ENCODE data around the gene MT2A. TPM values are rescaled to one million over a fixed set of nuclear protein-coding genes. Genes with fewer than 3 reads are reported as not detected.
A peak's percentile ranks its signal among the peaks of the same experiment; 100 is the strongest.

MT2A gene
- total RNA-seq, 1 donor, result 33.7 TPM

DNA sequence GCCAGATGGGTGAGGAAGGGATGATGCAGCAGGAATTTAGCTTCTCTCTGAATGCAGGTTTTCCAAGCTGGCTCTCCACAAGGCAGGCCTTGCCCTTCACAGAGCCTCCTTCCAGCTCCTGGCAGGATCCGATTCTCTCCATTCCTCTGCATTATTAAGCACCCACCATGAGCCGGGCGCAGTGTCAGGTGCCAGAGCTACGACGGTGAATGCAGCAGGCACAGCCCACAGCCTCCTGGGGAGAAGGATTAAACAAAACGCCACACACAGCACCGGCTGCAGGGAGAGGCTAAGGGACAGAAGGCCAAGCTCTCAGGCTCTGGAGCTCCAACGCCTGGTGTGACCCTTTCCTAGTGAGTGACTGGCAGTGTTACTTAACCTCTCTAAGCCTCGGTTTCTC lies 7.1 kb upstream of the MT2A start:
- Histone ChIP-seq H2AFZ (ENCODE audit: low read length) (peak overlapping the region; percentile 20), H3K4me1 (ENCODE audit: insufficient read depth, low read length) (peaks cover 9% of the 10 kb centered on the region), H4K20me1 (ENCODE audit: insufficient read depth, low read length) (no peaks in the 10 kb centered on the region), H3K36me3 (ENCODE audit: insufficient read depth, low read length) (no peaks in the 10 kb centered on the region), H3K79me2 (ENCODE audit: insufficient read depth, low read length) (no peaks in the 10 kb centered on the region), H3K27ac (ENCODE audit: low read depth, low read length) (no peak overlapping the region), H3K27me3 (ENCODE audit: insufficient read depth, low read length) (no peaks in the 10 kb centered on the region), H3K4me3 (ENCODE audit: insufficient read depth, low read length) (no peak overlapping the region), H3K4me2 (ENCODE audit: insufficient read depth, low read length) (no peak overlapping the region), H3K9me3 (ENCODE audit: low read depth, low read length) (no peaks in the 10 kb centered on the region)
- no peak for DNase-seq (ENCODE audit: insufficient read length, low spot score, missing footprints)
- TF ChIP-seq, protein P1, sequence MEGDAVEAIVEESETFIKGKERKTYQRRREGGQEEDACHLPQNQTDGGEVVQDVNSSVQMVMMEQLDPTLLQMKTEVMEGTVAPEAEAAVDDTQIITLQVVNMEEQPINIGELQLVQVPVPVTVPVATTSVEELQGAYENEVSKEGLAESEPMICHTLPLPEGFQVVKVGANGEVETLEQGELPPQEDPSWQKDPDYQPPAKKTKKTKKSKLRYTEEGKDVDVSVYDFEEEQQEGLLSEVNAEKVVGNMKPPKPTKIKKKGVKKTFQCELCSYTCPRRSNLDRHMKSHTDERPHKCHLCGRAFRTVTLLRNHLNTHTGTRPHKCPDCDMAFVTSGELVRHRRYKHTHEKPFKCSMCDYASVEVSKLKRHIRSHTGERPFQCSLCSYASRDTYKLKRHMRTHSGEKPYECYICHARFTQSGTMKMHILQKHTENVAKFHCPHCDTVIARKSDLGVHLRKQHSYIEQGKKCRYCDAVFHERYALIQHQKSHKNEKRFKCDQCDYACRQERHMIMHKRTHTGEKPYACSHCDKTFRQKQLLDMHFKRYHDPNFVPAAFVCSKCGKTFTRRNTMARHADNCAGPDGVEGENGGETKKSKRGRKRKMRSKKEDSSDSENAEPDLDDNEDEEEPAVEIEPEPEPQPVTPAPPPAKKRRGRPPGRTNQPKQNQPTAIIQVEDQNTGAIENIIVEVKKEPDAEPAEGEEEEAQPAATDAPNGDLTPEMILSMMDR (IDR thresholded peaks at IDR 0.05; ENCODE audit: extremely low read depth, low read depth, low read length), result no peak

DNA sequence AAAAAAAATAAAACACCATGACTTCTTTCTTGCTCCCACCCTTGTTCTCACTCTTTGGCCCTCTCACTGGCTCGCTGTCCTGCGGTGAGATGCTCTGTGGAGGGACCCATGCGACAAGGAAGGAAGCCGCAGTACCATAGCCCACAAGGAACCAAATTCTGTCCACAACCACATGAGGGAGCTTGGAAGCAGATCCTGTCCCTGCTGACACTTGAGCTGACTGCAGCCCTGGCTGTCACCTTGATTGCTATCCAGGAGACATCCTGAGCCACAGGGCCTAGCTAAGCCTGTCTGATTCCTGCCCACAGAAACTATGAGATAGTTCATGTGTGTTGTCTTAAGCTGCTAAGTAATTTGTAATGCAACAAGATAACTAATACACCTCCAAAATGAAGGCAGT lies 4.8 kb upstream of the MT2A start:
- H3K4me3 ChIP-seq (ENCODE audit: insufficient read depth, low read length), result no peak overlapping the region
- no peaks in the 10 kb centered on the region for H3K9me3 ChIP-seq (ENCODE audit: low read depth, low read length)
- peak overlapping the region; percentile 50 for H2AFZ ChIP-seq (ENCODE audit: low read length)
- H4K20me1 ChIP-seq (ENCODE audit: insufficient read depth, low read length), result no peaks in the 10 kb centered on the region
- no peaks in the 10 kb centered on the region for H3K36me3 ChIP-seq (ENCODE audit: insufficient read depth, low read length)
- peaks cover 27% of the 10 kb centered on the region for H3K4me1 ChIP-seq (ENCODE audit: insufficient read depth, low read length)
- no peaks in the 10 kb centered on the region for H3K27me3 ChIP-seq (ENCODE audit: insufficient read depth, low read length)
- H3K27ac ChIP-seq (ENCODE audit: low read depth, low read length), result no peak overlapping the region
- no peaks in the 10 kb centered on the region for H3K79me2 ChIP-seq (ENCODE audit: insufficient read depth, low read length)
- no peak for DNase-seq (ENCODE audit: insufficient read length, low spot score, missing footprints)
- no peak overlapping the region for H3K4me2 ChIP-seq (ENCODE audit: insufficient read depth, low read length)
- TF ChIP-seq, protein P1 (IDR thresholded peaks at IDR 0.05; ENCODE audit: extremely low read depth, low read depth, low read length), result peak; percentile 45

DNA sequence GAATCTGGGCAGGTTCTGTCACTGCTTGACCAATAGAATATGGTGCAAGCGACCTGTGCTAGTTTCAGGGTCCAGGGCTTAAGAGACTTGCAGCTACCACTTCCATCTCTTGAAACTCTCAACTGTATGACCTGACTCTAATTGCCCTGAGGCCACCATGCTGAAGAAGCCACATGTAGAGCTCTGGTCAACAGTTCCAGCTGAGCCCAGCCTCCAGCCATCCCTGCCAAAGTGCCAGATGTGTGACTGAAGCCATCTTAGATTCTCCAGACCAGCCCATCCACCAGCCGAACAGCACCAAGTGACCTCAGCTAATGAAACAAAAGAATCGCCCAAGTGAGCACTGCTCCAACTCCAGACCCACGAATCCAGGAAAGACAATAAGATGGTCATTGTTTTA lies 3.4 kb upstream of the MT2A start:
- no peak for DNase-seq (ENCODE audit: insufficient read length, low spot score, missing footprints)
- H3K27ac ChIP-seq (ENCODE audit: low read depth, low read length), result peak overlapping the region; percentile 98
- no peak overlapping the region for H3K4me3 ChIP-seq (ENCODE audit: insufficient read depth, low read length)

DNA sequence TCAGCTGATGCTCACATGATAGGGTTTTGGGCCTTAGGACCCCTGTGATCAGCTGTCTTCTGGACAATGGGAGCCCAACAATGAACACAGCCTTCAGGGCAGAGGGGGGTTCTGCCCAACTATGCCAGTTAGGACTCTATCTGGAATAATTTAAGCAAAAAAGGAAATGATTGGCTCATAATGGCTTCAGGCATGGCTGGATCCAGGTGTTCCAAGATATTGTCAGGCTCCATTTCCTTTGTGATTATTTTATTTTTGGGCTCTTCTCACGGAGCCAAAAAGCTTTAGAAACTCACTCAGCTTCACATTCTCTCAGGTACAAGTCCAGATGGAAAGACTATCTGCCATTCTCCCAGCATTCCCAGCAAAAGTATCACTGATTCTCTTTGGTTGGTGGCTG lies 2.9 kb upstream of the MT2A start:
- DNase-seq (ENCODE audit: insufficient read length, low spot score, missing footprints), result no peak
- H3K79me2 ChIP-seq (ENCODE audit: insufficient read depth, low read length), result no peaks in the 10 kb centered on the region
- H3K4me1 ChIP-seq (ENCODE audit: insufficient read depth, low read length), result peaks cover 43% of the 10 kb centered on the region
- TF ChIP-seq, protein P1 (IDR thresholded peaks at IDR 0.05; ENCODE audit: extremely low read depth, low read depth, low read length), result no peak
- H3K9me3 ChIP-seq (ENCODE audit: low read depth, low read length), result no peaks in the 10 kb centered on the region
- H3K4me2 ChIP-seq (ENCODE audit: insufficient read depth, low read length), result no peak overlapping the region
- H3K36me3 ChIP-seq (ENCODE audit: insufficient read depth, low read length), result no peaks in the 10 kb centered on the region
- H3K27ac ChIP-seq (ENCODE audit: low read depth, low read length), result peak overlapping the region; percentile 98
- no peak overlapping the region for H3K4me3 ChIP-seq (ENCODE audit: insufficient read depth, low read length)
- no peak overlapping the region for H2AFZ ChIP-seq (ENCODE audit: low read length)
- H4K20me1 ChIP-seq (ENCODE audit: insufficient read depth, low read length), result no peaks in the 10 kb centered on the region
- no peaks in the 10 kb centered on the region for H3K27me3 ChIP-seq (ENCODE audit: insufficient read depth, low read length)

More for the DNA sequence above, 3.4 kb upstream of the MT2A start:
- no peaks in the 10 kb centered on the region for H3K9me3 ChIP-seq (ENCODE audit: low read depth, low read length)
- H3K79me2 ChIP-seq (ENCODE audit: insufficient read depth, low read length), result no peaks in the 10 kb centered on the region
- peaks cover 38% of the 10 kb centered on the region for H3K4me1 ChIP-seq (ENCODE audit: insufficient read depth, low read length)
- no peaks in the 10 kb centered on the region for H3K27me3 ChIP-seq (ENCODE audit: insufficient read depth, low read length)
- H2AFZ ChIP-seq (ENCODE audit: low read length), result no peak overlapping the region
- no peaks in the 10 kb centered on the region for H4K20me1 ChIP-seq (ENCODE audit: insufficient read depth, low read length)
- TF ChIP-seq, protein P1 (IDR thresholded peaks at IDR 0.05; ENCODE audit: extremely low read depth, low read depth, low read length), result no peak
- no peaks in the 10 kb centered on the region for H3K36me3 ChIP-seq (ENCODE audit: insufficient read depth, low read length)
- no peak overlapping the region for H3K4me2 ChIP-seq (ENCODE audit: insufficient read depth, low read length)
